ENCODE results near the gene TULP4.

- TF ChIP-seq EZH2 (IDR thresholded peaks at IDR 0.05; ENCODE audit: low read length, missing control alignments) (no peak), CTCF (conservative IDR thresholded peaks at IDR 0.05 in 1 of 2, IDR thresholded peaks at IDR 0.05 in 1 of 2; ENCODE audit: low read depth in 1 of 2, low read length in 2 of 2) (no peak)
These were observed 133.3 kb downstream of the TULP4 start for GRCh38 chr6:158445426-158446085.

Measured in fibroblast of lung (primary cell).